ENCODE data around the gene TMEM61. TPM values are rescaled to one million over a fixed set of nuclear protein-coding genes. Genes with fewer than 3 reads are reported as not detected.

Gene TMEM61
- total RNA-seq, 1 donor from 2014 or later, result 2.9 TPM

DNA sequence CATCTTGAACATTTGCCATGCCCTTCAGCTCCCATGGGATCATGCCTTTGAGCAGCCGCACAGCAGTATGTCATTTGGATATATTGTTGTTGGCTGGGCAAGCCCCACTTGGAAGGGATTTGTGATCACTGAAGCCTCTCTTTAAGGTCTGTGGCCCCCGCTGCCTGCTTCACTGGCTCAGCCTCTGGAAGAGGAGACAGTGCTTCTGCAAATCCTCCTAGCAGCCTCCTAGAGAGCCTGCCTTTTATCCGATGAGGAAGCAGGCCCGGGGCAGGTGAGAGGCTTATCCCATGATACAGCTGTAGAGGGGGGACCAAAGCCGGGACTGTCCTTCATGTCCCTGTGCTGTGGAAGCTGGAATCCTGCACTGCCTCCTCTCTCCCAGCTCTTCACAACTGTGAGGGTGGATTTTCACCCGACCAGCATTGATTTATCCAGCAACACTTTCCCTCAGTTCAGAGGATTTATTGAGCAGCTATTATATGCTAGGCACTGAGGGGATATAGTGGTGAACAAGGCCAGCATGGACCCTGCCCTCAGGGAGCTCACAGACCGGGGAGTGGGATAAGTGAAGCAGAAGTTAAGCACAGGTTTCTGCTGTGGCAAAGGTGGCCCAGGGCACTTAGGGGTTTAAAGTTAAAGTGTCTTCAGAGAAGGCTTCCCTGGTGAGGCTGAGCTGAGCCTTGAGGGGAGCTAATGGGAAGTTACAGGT is 3.9 kb downstream of the TMEM61 start:
- TF ChIP-seq, protein P1, sequence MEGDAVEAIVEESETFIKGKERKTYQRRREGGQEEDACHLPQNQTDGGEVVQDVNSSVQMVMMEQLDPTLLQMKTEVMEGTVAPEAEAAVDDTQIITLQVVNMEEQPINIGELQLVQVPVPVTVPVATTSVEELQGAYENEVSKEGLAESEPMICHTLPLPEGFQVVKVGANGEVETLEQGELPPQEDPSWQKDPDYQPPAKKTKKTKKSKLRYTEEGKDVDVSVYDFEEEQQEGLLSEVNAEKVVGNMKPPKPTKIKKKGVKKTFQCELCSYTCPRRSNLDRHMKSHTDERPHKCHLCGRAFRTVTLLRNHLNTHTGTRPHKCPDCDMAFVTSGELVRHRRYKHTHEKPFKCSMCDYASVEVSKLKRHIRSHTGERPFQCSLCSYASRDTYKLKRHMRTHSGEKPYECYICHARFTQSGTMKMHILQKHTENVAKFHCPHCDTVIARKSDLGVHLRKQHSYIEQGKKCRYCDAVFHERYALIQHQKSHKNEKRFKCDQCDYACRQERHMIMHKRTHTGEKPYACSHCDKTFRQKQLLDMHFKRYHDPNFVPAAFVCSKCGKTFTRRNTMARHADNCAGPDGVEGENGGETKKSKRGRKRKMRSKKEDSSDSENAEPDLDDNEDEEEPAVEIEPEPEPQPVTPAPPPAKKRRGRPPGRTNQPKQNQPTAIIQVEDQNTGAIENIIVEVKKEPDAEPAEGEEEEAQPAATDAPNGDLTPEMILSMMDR (IDR thresholded peaks at IDR 0.05; ENCODE audit: insufficient read depth, low read length, severe bottlenecking), result no peak
- H3K4me3 ChIP-seq (ENCODE audit: low read depth, low read length), result no peak overlapping the region
- H3K27me3 ChIP-seq (ENCODE audit: control insufficient read depth, insufficient read depth, low read length), result no peaks in the 10 kb centered on the region
- DNase-seq (ENCODE audit: low read depth), result no peak
- no peaks in the 10 kb centered on the region for H3K36me3 ChIP-seq (ENCODE audit: control insufficient read depth, insufficient read depth, low read length)
- FAIRE-seq, result no peak

DNA sequence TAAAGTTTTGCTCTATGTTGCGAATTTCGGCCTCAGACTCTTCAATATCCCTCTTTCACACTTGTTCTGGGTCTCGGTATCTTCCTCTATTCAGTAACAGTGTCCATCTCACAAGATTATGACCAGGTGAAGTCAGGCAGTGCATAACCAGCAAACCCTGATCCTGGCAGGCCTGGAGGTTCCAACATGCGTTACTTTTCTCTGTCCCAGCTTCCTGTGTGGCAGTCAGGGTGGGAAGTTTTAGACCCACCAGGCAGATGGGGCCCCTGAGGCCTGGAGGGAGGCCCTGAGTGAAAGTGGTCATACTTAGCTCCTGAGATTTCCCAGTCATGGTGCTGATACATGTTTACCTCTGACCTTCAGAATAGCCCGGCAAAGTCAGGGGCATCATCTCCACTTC is 5.1 kb downstream of the TMEM61 start:
- DNase-seq (ENCODE audit: low read depth) (no peak), FAIRE-seq (no peak)
- no peaks in the 10 kb centered on the region for H3K27me3 ChIP-seq (ENCODE audit: control insufficient read depth, insufficient read depth, low read length)
- TF ChIP-seq, protein P1 (IDR thresholded peaks at IDR 0.05; ENCODE audit: insufficient read depth, low read length, severe bottlenecking), result no peak
- no peak overlapping the region for H3K4me3 ChIP-seq (ENCODE audit: low read depth, low read length)
- H3K36me3 ChIP-seq (ENCODE audit: control insufficient read depth, insufficient read depth, low read length), result no peaks in the 10 kb centered on the region

DNA sequence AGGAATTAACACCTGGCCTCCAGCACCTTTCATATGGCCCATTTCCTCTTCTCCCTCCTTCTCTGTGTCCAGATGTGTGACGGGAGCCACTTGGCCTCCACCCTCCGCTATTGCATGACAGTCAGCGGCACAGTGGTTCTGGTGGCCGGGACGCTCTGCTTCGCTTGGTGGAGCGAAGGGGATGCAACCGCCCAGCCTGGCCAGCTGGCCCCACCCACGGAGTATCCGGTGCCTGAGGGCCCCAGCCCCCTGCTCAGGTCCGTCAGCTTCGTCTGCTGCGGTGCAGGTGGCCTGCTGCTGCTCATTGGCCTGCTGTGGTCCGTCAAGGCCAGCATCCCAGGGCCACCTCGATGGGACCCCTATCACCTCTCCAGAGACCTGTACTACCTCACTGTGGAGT is 5.6 kb downstream of the TMEM61 start:
- FAIRE-seq (no peak), DNase-seq (ENCODE audit: low read depth) (no peak)
- TF ChIP-seq, protein P1 (IDR thresholded peaks at IDR 0.05; ENCODE audit: insufficient read depth, low read length, severe bottlenecking), result no peak
- no peaks in the 10 kb centered on the region for H3K27me3 ChIP-seq (ENCODE audit: control insufficient read depth, insufficient read depth, low read length)
- H3K4me3 ChIP-seq (ENCODE audit: low read depth, low read length), result no peak overlapping the region
- no peaks in the 10 kb centered on the region for H3K36me3 ChIP-seq (ENCODE audit: control insufficient read depth, insufficient read depth, low read length)

DNA sequence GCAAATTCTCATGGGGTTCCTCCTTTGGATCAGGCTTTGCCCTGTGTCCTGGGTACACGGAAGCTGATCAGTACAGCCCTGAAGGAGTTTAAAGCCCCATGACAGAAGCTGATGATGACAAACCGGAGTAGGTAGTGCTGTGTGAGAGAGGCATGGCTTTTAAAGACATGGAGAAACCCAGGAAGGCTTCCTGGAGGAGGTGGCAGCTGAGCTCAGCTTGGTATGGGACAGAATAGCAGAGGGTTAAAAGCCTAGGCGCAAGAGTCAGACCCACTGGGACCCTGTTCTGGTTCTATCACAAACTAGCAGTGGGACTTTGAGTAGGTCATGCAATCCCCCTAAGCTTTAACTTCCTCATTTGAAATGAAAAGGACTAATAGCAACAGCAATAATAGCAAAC is 6.1 kb downstream of the TMEM61 start:
- TF ChIP-seq, protein P1 (IDR thresholded peaks at IDR 0.05; ENCODE audit: insufficient read depth, low read length, severe bottlenecking), result no peak
- DNase-seq (ENCODE audit: low read depth), result no peak
- H3K27me3 ChIP-seq (ENCODE audit: control insufficient read depth, insufficient read depth, low read length), result no peaks in the 10 kb centered on the region
- no peaks in the 10 kb centered on the region for H3K36me3 ChIP-seq (ENCODE audit: control insufficient read depth, insufficient read depth, low read length)
- no peak for FAIRE-seq
- H3K4me3 ChIP-seq (ENCODE audit: low read depth, low read length), result no peak overlapping the region

DNA sequence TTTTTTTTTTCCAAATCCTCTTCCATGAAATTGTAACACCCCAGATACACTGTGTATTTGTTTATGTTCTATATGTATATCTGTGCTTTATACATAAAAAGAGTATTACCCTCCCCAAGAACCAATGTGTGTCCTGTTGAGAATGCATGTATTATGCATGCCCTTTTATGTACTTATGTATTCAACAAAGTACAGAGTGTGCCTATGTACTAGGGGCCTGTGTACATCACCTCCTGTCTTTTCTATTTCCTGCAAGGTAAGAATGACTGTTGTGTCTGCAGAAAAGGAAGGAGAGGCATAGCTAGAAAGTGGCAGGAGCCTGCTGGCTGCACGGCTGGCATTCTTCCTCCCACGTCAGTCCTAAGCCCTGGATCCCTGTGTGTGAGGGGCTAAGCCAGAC is 7.0 kb downstream of the TMEM61 start:
- no peak overlapping the region for H3K4me3 ChIP-seq (ENCODE audit: low read depth, low read length)
- no peak for FAIRE-seq
- TF ChIP-seq, protein P1 (IDR thresholded peaks at IDR 0.05; ENCODE audit: insufficient read depth, low read length, severe bottlenecking), result no peak
- no peak for DNase-seq (ENCODE audit: low read depth)
- H3K36me3 ChIP-seq (ENCODE audit: control insufficient read depth, insufficient read depth, low read length), result no peaks in the 10 kb centered on the region
- H3K27me3 ChIP-seq (ENCODE audit: control insufficient read depth, insufficient read depth, low read length), result no peaks in the 10 kb centered on the region
